NCI-H2227 (cell line): Measurements from ENCODE around the gene C5AR2.
"Not testable (repeated sequence)": the region's sequence is repeated elsewhere in the genome, so short reads cannot be mapped to it uniquely, and the experiment has no call there.

Source experiments
- DNase-seq: peaks from one replicate; lab custom pipeline; 2025; ENCODE audit not compliant: unreplicated experiment; lab: John Stamatoyannopoulos, UW

C5AR2 gene

GRCh38 chr19:47383890-47384289 lies 51.9 kb downstream of the C5AR2 start:
- not testable (repeated sequence) for DNase-seq

- DNase-seq: not testable (repeated sequence)
These were observed 52.6 kb downstream of the C5AR2 start for GRCh38 chr19:47384533-47384932.

GRCh38 chr19:47386582-47386981 lies 54.6 kb downstream of the C5AR2 start:
- DNase-seq: not testable (repeated sequence)

DNA sequence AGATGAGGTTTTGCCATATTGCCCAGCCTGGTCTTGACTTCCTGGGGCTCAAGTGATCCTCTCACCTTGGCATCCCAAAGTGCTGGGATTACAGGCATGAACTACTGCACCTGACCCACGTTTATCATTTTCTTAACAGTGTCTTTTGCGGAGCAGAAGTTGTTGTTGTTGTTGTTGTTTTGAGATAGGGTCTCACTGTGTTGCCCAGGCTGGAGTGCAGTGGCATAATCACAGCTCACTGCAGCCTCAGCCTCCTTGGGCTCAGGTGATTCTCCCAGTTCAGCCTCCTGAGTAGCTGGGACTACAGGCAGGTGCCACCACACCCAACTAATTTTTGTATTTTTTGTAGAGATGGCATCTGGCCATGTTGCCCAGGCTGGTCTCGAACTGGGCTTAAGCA lies 55.6 kb downstream of the C5AR2 start:
- not testable (repeated sequence) for DNase-seq

DNA sequence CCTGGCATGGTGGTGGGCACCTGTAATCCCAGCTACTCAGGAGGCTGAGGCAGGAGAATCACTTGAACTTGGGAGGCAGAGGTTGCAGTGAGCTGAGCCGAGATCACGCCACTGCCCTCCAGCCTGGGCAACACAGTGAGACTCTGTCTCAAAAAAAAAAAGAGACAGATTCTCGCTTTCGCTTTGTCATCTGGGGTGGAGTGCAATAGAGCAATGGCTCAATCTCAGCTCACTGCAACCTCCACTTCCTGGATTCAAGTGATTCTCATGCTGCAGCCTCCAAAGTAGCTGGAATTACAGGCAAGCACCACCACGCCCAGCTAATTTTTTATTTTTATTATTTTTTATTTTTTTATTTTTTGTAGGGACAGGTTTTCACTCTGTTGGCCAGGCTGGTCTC lies 56.7 kb downstream of the C5AR2 start:
- not testable (repeated sequence) for DNase-seq

GRCh38 chr19:47389150-47389556 lies 57.2 kb downstream of the C5AR2 start:
- no peak for DNase-seq

DNA sequence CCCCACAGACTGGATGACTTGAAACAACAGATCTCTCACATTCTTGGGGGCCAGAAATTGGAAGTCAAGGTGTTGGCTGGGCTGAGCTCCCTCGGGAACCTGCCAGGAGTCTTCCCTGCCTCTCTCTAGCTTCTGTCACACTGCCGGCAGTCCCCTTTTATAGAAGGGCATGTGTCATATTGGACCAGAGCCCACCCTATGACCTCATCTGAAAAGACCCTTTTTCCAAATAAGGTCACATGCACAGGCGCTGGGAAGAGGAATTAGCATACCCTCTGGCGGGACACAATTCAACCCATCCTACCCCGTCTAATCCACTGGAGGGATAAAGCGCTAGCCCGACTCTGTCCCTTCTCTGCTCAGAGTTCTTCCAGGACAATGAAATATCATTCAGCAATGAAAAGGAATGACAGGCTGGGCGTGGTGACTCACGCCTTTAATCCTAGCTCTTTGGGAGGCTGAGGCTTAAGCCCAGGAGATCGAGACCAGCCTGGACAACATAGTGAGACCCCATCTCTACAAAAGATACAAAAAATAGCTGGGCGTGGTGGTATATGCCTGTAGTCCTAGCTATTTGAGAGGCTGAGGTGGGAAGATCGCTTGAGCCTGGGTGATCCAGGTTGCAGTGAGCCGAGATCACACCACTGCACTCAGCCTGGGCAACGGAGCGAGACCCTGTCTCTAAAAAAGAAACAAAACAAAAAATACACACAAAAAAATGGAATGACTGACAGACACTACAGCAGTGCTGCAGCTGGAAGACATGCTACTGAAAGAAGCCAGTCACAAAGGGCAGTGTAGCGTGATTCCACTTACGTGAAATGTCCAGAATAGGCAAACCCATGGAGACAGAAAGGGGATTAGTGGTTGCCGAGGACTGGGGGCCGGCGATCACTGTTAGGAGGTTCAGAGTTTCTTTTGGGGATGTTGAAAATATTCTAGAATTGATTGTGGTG lies 58.8 kb downstream of the C5AR2 start:
- DNase-seq: no peak

- peak; percentile 49 for DNase-seq
These were observed 59.7 kb downstream of the C5AR2 start for GRCh38 chr19:47391510-47392223.
